HG03342 (cell line): ENCODE measurements around the gene UGT3A1.

Experiments
- ATAC-seq: cut with Tn5 transposase; IDR thresholded peaks from one replicate; pipeline ENCODE4 v1.9.1; 2021; ENCODE audit warnings: mild to moderate bottlenecking, moderate library complexity; ENCODE audit not compliant: unreplicated experiment

The UGT3A1 gene

DNA sequence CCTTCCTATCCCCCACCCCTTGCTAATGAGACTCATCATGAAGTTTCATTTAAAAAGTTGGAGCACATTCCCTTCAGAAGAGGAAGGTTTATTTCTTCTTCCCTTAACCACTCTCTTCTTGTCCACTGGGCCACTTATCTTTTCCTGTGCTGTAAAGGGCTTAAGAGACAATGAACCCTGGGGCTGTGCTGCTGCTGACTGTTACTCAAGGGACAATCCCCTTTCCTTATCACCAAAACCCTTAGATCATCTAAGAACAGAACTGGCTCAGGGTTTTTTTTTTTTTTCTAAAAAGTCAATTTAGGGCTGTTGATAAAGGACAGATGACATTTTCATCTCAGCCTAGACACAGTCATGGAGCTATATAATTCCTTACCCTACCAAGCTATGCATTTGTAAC lies 82.4 kb downstream of the UGT3A1 start:
- ATAC-seq: no peak

DNA sequence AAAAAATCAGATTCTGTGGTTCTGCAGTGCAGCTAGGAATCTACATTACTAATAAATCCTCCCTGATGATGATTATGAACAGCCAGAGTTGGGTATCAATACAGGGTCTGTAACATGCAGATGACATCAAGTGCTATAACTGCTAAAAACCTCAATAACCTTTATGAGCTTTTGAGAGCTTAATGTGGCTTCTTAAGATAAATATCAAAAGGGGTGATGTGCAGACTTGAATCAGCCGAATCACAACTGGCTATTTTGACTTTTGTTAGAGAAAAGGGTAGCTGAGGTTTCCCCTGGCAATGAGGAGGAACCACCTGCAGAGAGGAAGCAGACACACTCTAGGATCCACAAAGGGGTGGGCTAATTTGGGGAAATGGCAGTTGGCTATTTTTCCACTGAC lies 83.0 kb downstream of the UGT3A1 start:
- ATAC-seq: no peak

DNA sequence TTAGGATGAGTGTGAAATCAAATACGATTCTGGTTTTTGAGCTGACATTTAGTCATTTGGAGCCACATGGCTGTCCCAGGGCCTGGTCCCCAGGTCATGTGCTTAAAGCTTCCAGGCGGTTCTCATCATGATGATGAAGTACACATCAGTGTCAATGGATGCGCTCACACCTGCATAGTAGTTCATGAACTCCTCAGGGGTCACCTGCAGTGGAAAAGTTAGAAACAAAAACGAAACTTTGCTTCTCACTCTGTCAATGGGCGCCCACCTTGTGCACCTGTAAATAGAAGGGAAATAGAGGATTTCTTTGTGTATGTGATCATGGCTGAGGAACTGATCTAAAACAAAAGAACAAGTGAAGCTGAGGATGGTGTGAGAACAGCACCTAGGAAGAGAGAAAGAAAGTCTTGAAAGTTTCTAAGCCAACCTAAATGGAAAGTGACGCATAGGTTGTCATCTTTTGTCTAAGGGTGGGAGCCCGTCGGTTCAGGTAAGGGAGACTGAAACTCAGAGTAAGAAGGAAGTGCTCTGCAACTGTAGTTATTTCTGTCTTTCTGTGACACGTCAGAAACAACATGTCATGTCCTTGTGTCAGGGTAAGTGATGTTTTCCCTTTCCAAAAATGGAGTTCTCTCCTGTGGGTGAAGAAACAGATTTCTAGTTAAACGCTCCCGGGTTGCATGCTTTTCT lies 86.6 kb downstream of the UGT3A1 start:
- ATAC-seq: peak; percentile 67

- ATAC-seq: no peak
These were observed 87.5 kb downstream of the UGT3A1 start for GRCh38 chr5:35903631-35904203.

DNA sequence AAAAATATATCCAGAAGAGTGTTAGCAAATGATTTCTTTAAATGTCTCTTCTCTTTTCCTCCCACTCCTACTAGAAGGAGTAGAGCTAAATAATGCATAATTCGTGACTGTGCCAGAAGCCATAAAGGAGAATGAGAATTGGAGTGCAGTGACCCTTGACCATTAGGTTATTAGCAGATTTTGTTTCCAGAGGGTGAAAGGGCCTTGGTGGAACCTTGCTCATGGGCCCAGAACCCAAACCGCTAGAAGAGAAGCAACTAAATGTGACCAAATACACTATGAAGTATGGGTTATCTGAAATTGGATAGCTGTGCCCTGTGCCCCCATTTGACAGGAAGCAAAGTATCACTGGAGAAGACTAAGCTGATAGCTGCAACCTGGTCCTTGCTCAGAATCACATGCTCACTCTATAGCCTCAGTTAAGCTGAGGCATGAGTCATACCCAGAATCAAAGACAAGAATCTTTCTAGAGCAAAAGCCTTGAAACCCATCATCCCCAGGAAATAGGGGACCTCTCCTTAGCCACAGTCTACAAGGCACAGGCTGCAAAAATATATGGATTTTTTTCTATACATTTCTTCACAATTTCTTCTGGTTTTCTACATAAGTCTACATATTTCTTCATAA lies 89.0 kb downstream of the UGT3A1 start:
- peak; percentile 65 for ATAC-seq
